Gastroesophageal sphincter (tissue), 3 donors: Measurements from ENCODE around the gene GPR149.

Experiments
- EP300 ChIP-seq: sonication (generic); formaldehyde crosslinking; IDR thresholded peaks from one replicate; pipeline ENCODE4 v1.6.1; 2017; ENCODE audit warnings: antibody characterized with exemption, mild to moderate bottlenecking
- POLR2A ChIP-seq, 2 donors: fragments of 450-650 bp; IDR thresholded peaks; one replicate each; pipeline ENCODE4 v1.6.1; 2017; ENCODE audit warnings: antibody characterized with exemption in 2 of 2, mild to moderate bottlenecking in 2 of 2, moderate library complexity in 1 of 2
- POLR2AphosphoS5 ChIP-seq: sonication (generic); formaldehyde crosslinking; IDR thresholded peaks from one replicate; pipeline ENCODE4 v1.6.1; 2017; ENCODE audit warnings: antibody characterized with exemption
- TF ChIP-seq, protein P1 (sequence below), 4 experiments: fragments of 200-600 bp in 2 of 4; fragments of 450-650 bp in 2 of 4; sonication (generic) in 1 of 4; IDR thresholded peaks; one replicate each; pipeline ENCODE4 v1.5.1; 2017 to 2019; ENCODE audit warnings: antibody characterized with exemption in 4 of 4, mild to moderate bottlenecking in 2 of 4, moderate library complexity in 2 of 4

DNA sequence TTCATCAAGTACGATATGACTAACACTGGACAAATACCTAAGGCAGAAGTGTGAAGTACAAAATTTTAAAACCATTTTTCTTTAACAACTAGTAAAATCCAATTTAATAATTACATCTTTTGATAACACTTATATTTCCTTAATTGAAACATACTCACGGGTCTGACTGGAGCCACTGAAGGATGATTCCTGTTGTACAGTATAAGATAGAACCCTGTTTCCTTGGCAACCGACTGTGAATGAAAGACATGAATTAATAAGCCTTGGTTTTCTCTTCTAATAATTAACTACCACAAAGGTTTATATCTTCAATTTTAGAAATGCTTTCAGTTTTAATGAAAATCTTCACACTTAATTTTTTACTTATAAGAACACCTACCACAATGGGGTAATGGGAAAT, 125.1 kb downstream of the GPR149 start:
- TF ChIP-seq, protein P1, sequence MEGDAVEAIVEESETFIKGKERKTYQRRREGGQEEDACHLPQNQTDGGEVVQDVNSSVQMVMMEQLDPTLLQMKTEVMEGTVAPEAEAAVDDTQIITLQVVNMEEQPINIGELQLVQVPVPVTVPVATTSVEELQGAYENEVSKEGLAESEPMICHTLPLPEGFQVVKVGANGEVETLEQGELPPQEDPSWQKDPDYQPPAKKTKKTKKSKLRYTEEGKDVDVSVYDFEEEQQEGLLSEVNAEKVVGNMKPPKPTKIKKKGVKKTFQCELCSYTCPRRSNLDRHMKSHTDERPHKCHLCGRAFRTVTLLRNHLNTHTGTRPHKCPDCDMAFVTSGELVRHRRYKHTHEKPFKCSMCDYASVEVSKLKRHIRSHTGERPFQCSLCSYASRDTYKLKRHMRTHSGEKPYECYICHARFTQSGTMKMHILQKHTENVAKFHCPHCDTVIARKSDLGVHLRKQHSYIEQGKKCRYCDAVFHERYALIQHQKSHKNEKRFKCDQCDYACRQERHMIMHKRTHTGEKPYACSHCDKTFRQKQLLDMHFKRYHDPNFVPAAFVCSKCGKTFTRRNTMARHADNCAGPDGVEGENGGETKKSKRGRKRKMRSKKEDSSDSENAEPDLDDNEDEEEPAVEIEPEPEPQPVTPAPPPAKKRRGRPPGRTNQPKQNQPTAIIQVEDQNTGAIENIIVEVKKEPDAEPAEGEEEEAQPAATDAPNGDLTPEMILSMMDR (IDR thresholded peaks at IDR 0.05), result no peak
- no peak for TF ChIP-seq POLR2A (IDR thresholded peaks at IDR 0.05)
- TF ChIP-seq EP300, result no peak
- TF ChIP-seq POLR2AphosphoS5, result no peak
